ENCODE measurements around the gene STK11IP. TPM values are rescaled to one million over a fixed set of nuclear protein-coding genes. Genes with fewer than 3 reads are reported as not detected.

STK11IP gene
- total RNA-seq, 2 experiments from 2014 or later, result 23.5 to 26.1 TPM

- Mint-ChIP-seq H3K27me3 (peaks cover 31% of the 10 kb centered on the region), H3K36me3 (ENCODE audit: low read depth) (no peaks in the 10 kb centered on the region)
Measured at GRCh38 chr2:219573166-219573565, 24.5 kb upstream of the STK11IP start.

DNA sequence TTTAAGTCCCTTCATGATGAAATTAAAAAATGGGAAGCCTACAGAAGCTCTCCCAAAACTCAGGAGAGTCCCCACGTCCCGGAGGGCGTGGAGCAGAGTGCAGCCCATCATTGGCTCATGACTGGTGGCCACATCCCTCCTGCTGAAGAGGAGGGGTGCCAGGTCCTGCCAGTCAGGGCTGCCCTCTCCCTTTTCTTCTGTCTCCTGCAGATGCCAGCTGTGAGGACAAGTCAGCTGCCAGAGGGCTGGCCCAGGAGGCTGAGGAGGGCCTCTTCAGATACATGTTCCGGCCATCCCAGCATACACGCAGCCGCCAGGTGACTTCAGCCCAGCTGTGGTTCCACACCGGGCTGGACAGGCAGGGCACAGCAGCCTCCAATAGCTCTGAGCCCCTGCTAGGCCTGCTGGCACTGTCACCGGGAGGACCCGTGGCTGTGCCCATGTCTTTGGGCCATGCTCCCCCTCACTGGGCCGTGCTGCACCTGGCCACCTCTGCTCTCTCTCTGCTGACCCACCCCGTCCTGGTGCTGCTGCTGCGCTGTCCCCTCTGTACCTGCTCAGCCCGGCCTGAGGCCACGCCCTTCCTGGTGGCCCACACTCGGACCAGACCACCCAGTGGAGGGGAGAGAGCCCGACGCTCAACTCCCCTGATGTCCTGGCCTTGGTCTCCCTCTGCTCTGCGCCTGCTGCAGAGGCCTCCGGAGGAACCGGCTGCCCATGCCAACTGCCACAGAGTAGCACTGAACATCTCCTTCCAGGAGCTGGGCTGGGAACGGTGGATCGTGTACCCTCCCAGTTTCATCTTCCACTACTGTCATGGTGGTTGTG is 23.0 kb upstream of the STK11IP start:
- H3K4me1 Mint-ChIP-seq, result no peaks in the 10 kb centered on the region
- H3K27ac Mint-ChIP-seq, result no peak overlapping the region
- no peak for ATAC-seq
- H3K9me3 Mint-ChIP-seq (ENCODE audit: low read depth), result no peaks in the 10 kb centered on the region
- no peak for DNase-seq
- CTCF ChIA-PET, result interaction anchor here (0.6 kb wide), 1 partner anchor 110 kb away, joined by 3 read pairs; no protein-coding TSS in a partner anchor
- H3K4me3 Mint-ChIP-seq, result no peak overlapping the region
- POLR2A ChIA-PET, result no interaction called here
- peaks cover 22% of the 10 kb centered on the region for H3K27me3 Mint-ChIP-seq
- intact Hi-C loops (cut with DNase I, micrococcal nuclease), result no loop called here
- H3K36me3 Mint-ChIP-seq (ENCODE audit: low read depth), result no peaks in the 10 kb centered on the region

More at GRCh38 chr2:219573166-219573565, 24.5 kb upstream of the STK11IP start:
- Mint-ChIP-seq H3K27ac (no peak overlapping the region), H3K9me3 (ENCODE audit: low read depth) (no peaks in the 10 kb centered on the region), H3K4me1 (no peaks in the 10 kb centered on the region), H3K4me3 (no peak overlapping the region)
- CTCF ChIA-PET, result no interaction called here
- intact Hi-C loops (cut with DNase I, micrococcal nuclease), result no loop called here
- POLR2A ChIA-PET, result no interaction called here
- DNase-seq (no peak), ATAC-seq (no peak)

GRCh38 chr2:219575566-219576504 is 21.8 kb upstream of the STK11IP start:
- no peak overlapping the region for H3K27ac Mint-ChIP-seq
- POLR2A ChIA-PET, result interaction anchor here (0.6 to 0.7 kb wide), 2 partner anchors 27 to 76 kb away, joined by 3 read pairs; no protein-coding TSS in a partner anchor
- ATAC-seq (no peak), DNase-seq (no peak)
- H3K36me3 Mint-ChIP-seq (ENCODE audit: low read depth), result no peaks in the 10 kb centered on the region
- intact Hi-C loops (cut with DNase I, micrococcal nuclease), result no loop called here
- no peaks in the 10 kb centered on the region for H3K4me1 Mint-ChIP-seq
- H3K9me3 Mint-ChIP-seq (ENCODE audit: low read depth), result no peaks in the 10 kb centered on the region
- CTCF ChIA-PET, result interaction anchor here (0.6 to 1.7 kb wide), 3 partner anchors 15 to 111 kb away, joined by 3 read pairs; no protein-coding TSS in a partner anchor
- no peak overlapping the region for H3K4me3 Mint-ChIP-seq
- peaks cover 17% of the 10 kb centered on the region for H3K27me3 Mint-ChIP-seq

GRCh38 chr2:219576505-219577388 is 20.9 kb upstream of the STK11IP start:
- CTCF ChIA-PET, result interaction anchor here (1.0 to 1.9 kb wide), 3 partner anchors 16 to 35 kb away, joined by 3 to 5 read pairs (median 3); no protein-coding TSS in a partner anchor
- DNase-seq (no peak), ATAC-seq (no peak)
- no peaks in the 10 kb centered on the region for H3K4me1 Mint-ChIP-seq
- peaks cover 16% of the 10 kb centered on the region for H3K27me3 Mint-ChIP-seq
- no peak overlapping the region for H3K27ac Mint-ChIP-seq
- intact Hi-C loops (cut with DNase I, micrococcal nuclease), result no loop called here
- H3K4me3 Mint-ChIP-seq, result no peak overlapping the region
- H3K36me3 Mint-ChIP-seq (ENCODE audit: low read depth), result no peaks in the 10 kb centered on the region
- no peaks in the 10 kb centered on the region for H3K9me3 Mint-ChIP-seq (ENCODE audit: low read depth)
- POLR2A ChIA-PET, result interaction anchor here (0.6 to 0.7 kb wide), 2 partner anchors 26 to 77 kb away, joined by 3 read pairs; no protein-coding TSS in a partner anchor

DNA sequence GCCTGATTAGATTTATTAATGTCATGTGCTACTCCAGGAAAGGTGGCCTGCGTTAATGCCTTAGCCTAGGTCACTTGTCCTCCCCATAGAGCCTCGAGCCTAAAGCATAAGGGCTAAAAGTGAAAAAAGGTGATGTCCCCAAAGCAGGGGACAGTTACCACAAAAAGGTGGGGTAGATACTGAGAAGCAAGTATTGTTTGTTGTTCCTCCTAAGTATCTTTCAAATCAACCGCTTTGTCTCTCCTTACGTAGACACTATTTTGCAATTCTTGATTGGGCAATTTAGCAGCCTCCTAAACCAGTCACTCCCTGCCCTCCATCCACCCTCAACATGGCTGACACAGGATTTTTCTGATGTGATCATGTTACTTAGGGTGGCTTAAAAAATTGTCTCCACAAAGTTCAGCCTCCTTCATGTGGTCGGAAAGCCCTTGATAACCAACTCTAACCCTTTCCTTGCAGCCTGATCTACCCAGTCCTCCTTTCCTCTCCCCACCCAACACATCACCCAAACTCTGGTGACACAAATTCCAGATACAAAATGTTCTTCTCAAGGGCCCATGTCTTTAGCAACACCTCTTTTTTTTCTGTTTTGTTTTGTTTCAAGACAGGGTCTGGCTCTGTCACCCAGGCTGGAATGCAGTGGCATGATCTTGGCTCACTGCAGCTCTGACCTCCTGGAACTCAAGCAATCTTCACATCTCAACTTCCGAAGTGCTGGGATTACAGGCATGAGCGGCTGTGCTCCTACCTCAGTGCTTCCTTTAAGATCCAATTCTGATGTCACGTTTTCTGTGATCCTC is 18.6 kb upstream of the STK11IP start:
- no peaks in the 10 kb centered on the region for H3K4me1 Mint-ChIP-seq
- H3K4me3 Mint-ChIP-seq, result no peak overlapping the region
- H3K27me3 Mint-ChIP-seq, result peaks cover 7% of the 10 kb centered on the region
- no peaks in the 10 kb centered on the region for H3K36me3 Mint-ChIP-seq (ENCODE audit: low read depth)
- ATAC-seq (no peak), DNase-seq (no peak)
- ChIA-PET CTCF (interaction anchor here (1.2 to 1.9 kb wide), 2 partner anchors 18 to 19 kb away, joined by 3 to 5 read pairs; no protein-coding TSS in a partner anchor), POLR2A (no interaction called here)
- H3K27ac Mint-ChIP-seq, result no peak overlapping the region
- no peaks in the 10 kb centered on the region for H3K9me3 Mint-ChIP-seq (ENCODE audit: low read depth)
- intact Hi-C loops (cut with DNase I, micrococcal nuclease), result no loop called here

DNA sequence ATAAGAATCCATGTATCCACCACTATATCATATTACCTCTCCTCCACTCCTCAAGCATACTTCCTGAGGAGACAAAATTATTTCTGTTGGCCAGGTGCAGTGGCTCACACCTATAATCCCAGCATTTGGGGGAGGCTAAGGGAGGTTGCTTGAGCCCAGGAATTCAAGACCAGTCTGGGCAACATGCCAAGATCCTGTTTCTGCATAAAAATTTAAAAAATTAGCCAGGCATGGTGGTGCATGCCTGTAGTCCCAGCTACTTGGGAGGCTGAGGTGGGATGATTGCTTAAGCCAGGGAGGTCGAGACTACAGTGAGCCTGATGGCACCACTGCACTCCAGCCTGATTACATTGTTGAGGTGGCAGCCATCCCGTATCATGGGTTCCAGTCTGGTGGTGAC is 16.3 kb upstream of the STK11IP start:
- no peaks in the 10 kb centered on the region for H3K4me1 Mint-ChIP-seq

GRCh38 chr2:219591091-219591490 is 6.6 kb upstream of the STK11IP start:
- ChIA-PET POLR2A (no interaction called here), CTCF (no interaction called here)
- Mint-ChIP-seq H3K27ac (no peak overlapping the region), H3K4me1 (no peaks in the 10 kb centered on the region), H3K36me3 (ENCODE audit: low read depth) (no peaks in the 10 kb centered on the region), H3K4me3 (no peak overlapping the region), H3K27me3 (peaks cover 10% of the 10 kb centered on the region), H3K9me3 (ENCODE audit: low read depth) (no peaks in the 10 kb centered on the region)
- intact Hi-C loops (cut with DNase I, micrococcal nuclease), result no loop called here
- ATAC-seq (no peak), DNase-seq (no peak)

More for the DNA sequence above, 16.3 kb upstream of the STK11IP start:
- no peaks in the 10 kb centered on the region for H3K36me3 Mint-ChIP-seq (ENCODE audit: low read depth)
- peaks cover 9% of the 10 kb centered on the region for H3K27me3 Mint-ChIP-seq
- ChIA-PET POLR2A (no interaction called here), CTCF (interaction anchor here (0.5 kb wide), 1 partner anchor 730 kb away, joined by 3 read pairs; no protein-coding TSS in a partner anchor)
- DNase-seq (no peak), ATAC-seq (no peak)
- H3K27ac Mint-ChIP-seq, result no peak overlapping the region
- no peaks in the 10 kb centered on the region for H3K9me3 Mint-ChIP-seq (ENCODE audit: low read depth)
- no peak overlapping the region for H3K4me3 Mint-ChIP-seq
- intact Hi-C loops (cut with DNase I, micrococcal nuclease), result no loop called here

DNA sequence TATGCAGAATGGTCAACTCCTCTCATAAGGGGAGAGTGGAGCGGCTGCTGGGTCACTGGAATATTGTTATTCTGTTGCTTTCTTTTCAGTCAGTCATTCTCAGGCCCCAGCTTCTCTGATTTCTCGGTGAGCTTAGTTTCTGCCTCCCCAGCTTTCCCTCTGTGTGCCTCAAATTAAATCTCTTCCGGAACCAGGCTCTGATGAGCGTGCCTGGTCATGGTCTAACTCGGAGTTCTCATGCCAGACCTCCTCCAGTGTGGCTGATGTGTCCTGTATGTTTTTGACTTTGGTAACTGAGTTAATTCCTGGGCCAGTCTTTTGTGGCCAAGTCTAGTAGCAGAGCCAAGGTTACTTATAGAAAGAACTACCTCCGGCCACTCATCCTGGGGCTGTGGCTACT is 4.9 kb upstream of the STK11IP start:
- ChIA-PET CTCF (interaction anchor here (0.6 kb wide), 2 partner anchors 51 to 356 kb away, joined by 3 read pairs; no protein-coding TSS in a partner anchor), POLR2A (interaction anchor here (0.9 kb wide), 1 partner anchor 22 kb away, joined by 9 read pairs; the partner anchor contains the start of gene OBSL1)
- H3K36me3 Mint-ChIP-seq (ENCODE audit: low read depth), result no peaks in the 10 kb centered on the region
- ATAC-seq (no peak), DNase-seq (no peak)
- intact Hi-C loops (cut with DNase I, micrococcal nuclease), result no loop called here
- peaks cover 8% of the 10 kb centered on the region for H3K27me3 Mint-ChIP-seq
- H3K4me3 Mint-ChIP-seq, result no peak overlapping the region
- no peak overlapping the region for H3K27ac Mint-ChIP-seq
- no peaks in the 10 kb centered on the region for H3K9me3 Mint-ChIP-seq (ENCODE audit: low read depth)
- H3K4me1 Mint-ChIP-seq, result peaks cover 6% of the 10 kb centered on the region

DNA sequence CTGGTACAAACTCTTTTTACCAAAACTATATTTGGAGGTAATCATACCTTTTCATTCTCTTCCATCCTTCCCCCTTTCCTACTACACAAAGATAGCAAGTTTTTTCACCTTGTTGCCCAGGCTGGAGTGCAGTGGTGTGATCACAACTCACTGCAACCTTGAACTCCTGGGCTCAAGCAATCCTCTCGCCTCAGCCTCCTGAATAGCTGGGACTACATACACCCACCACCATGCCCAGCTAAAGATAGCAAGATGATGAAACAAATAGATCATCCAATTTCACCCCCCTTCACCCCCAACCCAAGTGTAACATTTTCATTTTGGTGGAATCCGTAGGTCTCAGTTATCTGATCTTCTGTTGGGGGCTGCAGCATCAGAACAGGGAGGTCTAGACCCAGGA is 4.5 kb upstream of the STK11IP start:
- Mint-ChIP-seq H3K27ac (no peak overlapping the region), H3K4me1 (peaks cover 7% of the 10 kb centered on the region), H3K9me3 (ENCODE audit: low read depth) (no peaks in the 10 kb centered on the region), H3K27me3 (peaks cover 8% of the 10 kb centered on the region), H3K4me3 (no peak overlapping the region), H3K36me3 (ENCODE audit: low read depth) (no peaks in the 10 kb centered on the region)
- ATAC-seq (no peak), DNase-seq (no peak)
- ChIA-PET POLR2A (interaction anchor here (0.9 kb wide), 1 partner anchor 22 kb away, joined by 9 read pairs; the partner anchor contains the start of gene OBSL1), CTCF (interaction anchor here (0.6 kb wide), 2 partner anchors 190 to 356 kb away, joined by 3 read pairs; no protein-coding TSS in a partner anchor)
- intact Hi-C loops (cut with DNase I, micrococcal nuclease), result no loop called here

GRCh38 chr2:219595256-219595655 is 2.4 kb upstream of the STK11IP start:
- ATAC-seq (no peak), DNase-seq (no peak)
- no peaks in the 10 kb centered on the region for H3K9me3 Mint-ChIP-seq (ENCODE audit: low read depth)
- POLR2A ChIA-PET, result no interaction called here
- H3K4me3 Mint-ChIP-seq, result no peak overlapping the region
- no peak overlapping the region for H3K27ac Mint-ChIP-seq
- CTCF ChIA-PET, result no interaction called here
- intact Hi-C loops (cut with DNase I, micrococcal nuclease), result loop anchor here in 1 of 2 experiments (5.0 kb wide), 1 partner anchor 343 kb away; the partner anchor contains the start of genes TUBA4A and TUBA4B
- H3K36me3 Mint-ChIP-seq (ENCODE audit: low read depth), result no peaks in the 10 kb centered on the region
- H3K27me3 Mint-ChIP-seq, result peaks cover 4% of the 10 kb centered on the region
- H3K4me1 Mint-ChIP-seq, result peaks cover 16% of the 10 kb centered on the region

Measured in activated CD4-positive, alpha-beta T cell treated with anti-CD3 and anti-CD28 coated beads for 36 hours (primary cell).